H1 (cell line): ENCODE measurements around the gene CGN. TPM values are rescaled to one million over a fixed set of nuclear protein-coding genes. Genes with fewer than 3 reads are reported as not detected.

ENCODE experiments used
- CTCF ChIA-PET: fragments of 300-600 bp; sonication (Branson Sonifier 250); formaldehyde crosslinking; loops from one replicate; lab custom pipeline; 2021; ENCODE audit not compliant: partially characterized antibody; lab: Charles Lee
- POLR2A ChIA-PET: fragments of 300-600 bp; sonication (Branson Sonifier 250); formaldehyde crosslinking; loops from one replicate; lab custom pipeline; 2021; ENCODE audit warnings: inconsistent platforms; ENCODE audit not compliant: partially characterized antibody; lab: Charles Lee
- DNase-seq, 2 experiments: peaks; one replicate each; pipeline versions ENCODE4 v3.0.0 to v3.0.0-alpha.2; 2010 to 2022; ENCODE audit warnings: low spot score in 2 of 2, low read depth in 1 of 2, mixed read lengths in 1 of 2
- FAIRE-seq: peaks from 2 replicates; lab custom pipeline; 2011; peaks lifted over from hg19 to GRCh38; lab: Jason Lieb, UNC
- H2AFZ ChIP-seq: 2 replicates; pipeline ENCODE4 v1.8.1; 2012; ENCODE audit warnings: low read length, inconsistent platforms
- H2AK5ac ChIP-seq: 2 replicates; pipeline ENCODE4 v1.6.1; 2013; ENCODE audit warnings: low read depth, low read length
- H2BK120ac ChIP-seq: replicated peaks from 2 replicates; pipeline ENCODE3; 2013; ENCODE audit warnings: low read depth, low read length, inconsistent platforms
- H2BK12ac ChIP-seq: 2 replicates; pipeline ENCODE4 v1.6.1; 2013; ENCODE audit warnings: low read depth, low read length
- H2BK15ac ChIP-seq: 2 replicates; pipeline ENCODE4 v1.6.1; 2013; ENCODE audit warnings: low read length
- H2BK20ac ChIP-seq: 2 replicates; pipeline ENCODE4 v1.6.1; 2013; ENCODE audit warnings: low read length
- H2BK5ac ChIP-seq: 2 replicates; pipeline ENCODE4 v1.6.1; 2013; ENCODE audit warnings: low read depth, low read length
- H3K14ac ChIP-seq: 2 replicates; pipeline ENCODE4 v1.6.1; 2013; ENCODE audit warnings: inconsistent platforms; ENCODE audit not compliant: insufficient read length
- H3K18ac ChIP-seq: 2 replicates; pipeline ENCODE4 v1.6.1; 2013; ENCODE audit warnings: low read length; ENCODE audit errors: extremely low read depth
- H3K23ac ChIP-seq: 2 replicates; pipeline ENCODE4 v1.6.1; 2013; ENCODE audit warnings: inconsistent platforms; ENCODE audit not compliant: insufficient read length
- H3K23me2 ChIP-seq: 2 replicates; pipeline ENCODE4 v1.6.1; 2013; ENCODE audit warnings: low read depth, low read length
- H3K27ac ChIP-seq: 2 replicates; pipeline ENCODE4 v1.6.1; 2011; ENCODE audit warnings: low read depth, low read length, inconsistent platforms
- H3K27me3 ChIP-seq, 4 experiments: replicated peaks in 1 of 4; 1 replicate in 1 of 4; 2 replicates in 3 of 4; pipeline versions ENCODE4 v1.6.1 to v1.8.1; 2011 to 2013; ENCODE audit warnings: low read length in 3 of 4, mild to moderate bottlenecking in 3 of 4, inconsistent platforms in 2 of 4, mixed read lengths in 2 of 4, moderate library complexity in 1 of 4; ENCODE audit not compliant: control insufficient read depth in 3 of 4, insufficient read depth in 3 of 4; ENCODE audit errors: extremely low read depth in 1 of 4
- H3K36me3 ChIP-seq, 4 experiments: 2 replicates each; pipeline versions ENCODE4 v1.6.1 to v1.8.1; 2011 to 2013; ENCODE audit warnings: mild to moderate bottlenecking in 4 of 4, low read length in 3 of 4, moderate library complexity in 2 of 4, control low read depth in 1 of 4, inconsistent platforms in 1 of 4; ENCODE audit not compliant: insufficient read depth in 4 of 4, control insufficient read depth in 2 of 4
- H3K4ac ChIP-seq: replicated peaks from 2 replicates; pipeline ENCODE3; 2013; ENCODE audit warnings: low read length, low read depth, mixed read lengths, inconsistent platforms; ENCODE audit not compliant: insufficient read length
- H3K4me1 ChIP-seq, 4 experiments: replicated peaks in 1 of 4; 1 replicate in 1 of 4; 2 replicates in 3 of 4; pipeline versions ENCODE4 v1.6.1 to v1.8.1; 2011 to 2013; ENCODE audit warnings: low read length in 3 of 4, inconsistent platforms in 2 of 4, mixed read lengths in 1 of 4; ENCODE audit not compliant: insufficient read depth in 4 of 4, control insufficient read depth in 3 of 4
- H3K4me2 ChIP-seq, 2 experiments: 2 replicates each; pipeline versions ENCODE4 v1.6.1 to v1.8.1; 2011 to 2013; ENCODE audit warnings: low read depth in 2 of 2, low read length in 2 of 2, control low read depth in 1 of 2, inconsistent platforms in 1 of 2, mild to moderate bottlenecking in 1 of 2; ENCODE audit not compliant: insufficient read depth in 1 of 2
- H3K4me3 ChIP-seq, 4 experiments: fragments of 200-600, 300-600 bp in 1 of 4; sonication (generic), shearing (Covaris generic), sonication (Bioruptor Twin) in 1 of 4; 2 replicates each; pipeline versions ENCODE4 v1.5.1 to v1.8.1; 2011 to 2016; ENCODE audit warnings: low read length in 4 of 4, low read depth in 3 of 4, control low read depth in 2 of 4, inconsistent platforms in 2 of 4, mild to moderate bottlenecking in 2 of 4, mixed read lengths in 1 of 4, moderate library complexity in 1 of 4; ENCODE audit not compliant: insufficient read depth in 2 of 4; ENCODE audit errors: extremely low read depth in 1 of 4
- H3K56ac ChIP-seq: replicated peaks from 2 replicates; pipeline ENCODE3; 2013; ENCODE audit warnings: low read depth, mild to moderate bottlenecking, mixed read lengths, low read length, inconsistent platforms; ENCODE audit not compliant: insufficient read length
- H3K79me1 ChIP-seq: 2 replicates; pipeline ENCODE4 v1.6.1; 2013; ENCODE audit warnings: low read depth, low read length, control low read depth
- H3K79me2 ChIP-seq, 2 experiments: 2 replicates each; pipeline versions ENCODE4 v1.6.1 to v1.8.1; 2012 to 2013; ENCODE audit warnings: low read length in 2 of 2, mild to moderate bottlenecking in 2 of 2, inconsistent platforms in 1 of 2; ENCODE audit not compliant: insufficient read depth in 2 of 2, control insufficient read depth in 1 of 2
- H3K9ac ChIP-seq, 4 experiments: replicated peaks in 1 of 4; 1 replicate in 1 of 4; 2 replicates in 3 of 4; pipeline versions ENCODE4 v1.6.1 to v1.8.1; 2011 to 2013; ENCODE audit warnings: low read depth in 3 of 4, low read length in 3 of 4, control low read depth in 2 of 4, mild to moderate bottlenecking in 2 of 4, moderate library complexity in 2 of 4, inconsistent platforms in 1 of 4; ENCODE audit errors: extremely low read depth in 1 of 4
- H3K9me3 ChIP-seq, 2 experiments: 2 replicates each; pipeline versions ENCODE4 v1.6.1 to v1.8.1; 2012 to 2013; ENCODE audit warnings: mild to moderate bottlenecking in 2 of 2, moderate library complexity in 2 of 2, control low read depth in 1 of 2, inconsistent platforms in 1 of 2, low read depth in 1 of 2, low read length in 1 of 2, mixed read lengths in 1 of 2; ENCODE audit not compliant: insufficient read depth in 2 of 2
- H4K20me1 ChIP-seq, 2 experiments: replicated peaks in 1 of 2; 2 replicates each; pipeline versions ENCODE3 to v1.8.1; 2011 to 2013; ENCODE audit warnings: inconsistent platforms in 2 of 2, low read length in 2 of 2, mild to moderate bottlenecking in 1 of 2; ENCODE audit not compliant: insufficient read depth in 2 of 2, control insufficient read depth in 1 of 2
- H4K5ac ChIP-seq: 2 replicates; pipeline ENCODE4 v1.6.1; 2013; ENCODE audit warnings: low read length, low read depth, mixed read lengths, inconsistent platforms; ENCODE audit not compliant: insufficient read length
- H4K8ac ChIP-seq: 2 replicates; pipeline ENCODE4 v1.8.0; 2013; ENCODE audit warnings: mild to moderate bottlenecking, moderate library complexity, low read length, inconsistent platforms; ENCODE audit not compliant: insufficient read depth; ENCODE audit errors: extremely low read depth
- H4K91ac ChIP-seq: replicated peaks from 2 replicates; pipeline ENCODE3; 2013; ENCODE audit warnings: low read length, mixed read lengths, inconsistent platforms; ENCODE audit not compliant: insufficient read length
- BRCA1 ChIP-seq: IDR thresholded peaks from 2 replicates; pipeline ENCODE4 v1.6.1; 2012; ENCODE audit warnings: low read depth, low read length, improper control_type of control experiment
- EP300 ChIP-seq, 2 experiments: IDR thresholded peaks; 1 replicate in 1 of 2; 2 replicates in 1 of 2; pipeline ENCODE4 v1.6.1; 2011 to 2012; ENCODE audit warnings: low read depth in 2 of 2, low read length in 2 of 2, mild to moderate bottlenecking in 2 of 2, borderline replicate concordance in 1 of 2, inconsistent platforms in 1 of 2, moderate library complexity in 1 of 2
- KDM1A ChIP-seq: fragments of 200-600, 300-600 bp; sonication (generic); IDR thresholded peaks from 2 replicates; pipeline ENCODE4 v1.7.1; 2016; ENCODE audit warnings: mild to moderate bottlenecking, low read length, borderline replicate concordance
- RXRA ChIP-seq: IDR thresholded peaks from 2 replicates; pipeline ENCODE4 v1.6.1; 2011; ENCODE audit warnings: low read depth, mild to moderate bottlenecking, low read length, moderate library complexity; ENCODE audit not compliant: insufficient read depth
- SP4 ChIP-seq: IDR thresholded peaks from 2 replicates; pipeline ENCODE4 v1.6.1; 2012; ENCODE audit warnings: low read length, inconsistent platforms
- WGBS, 2 experiments: shearing (Covaris generic) in 1 of 2; methylation state at CpG; one replicate each; pipeline versions ENCODE4 v1.1.6 to v1.1.7; 2013 to 2015; ENCODE audit warnings: low lambda C conversion rate in 2 of 2, mixed read lengths in 2 of 2, inconsistent platforms in 1 of 2, low coverage in 1 of 2, missing lambda C conversion rate in 1 of 2; ENCODE audit not compliant: insufficient replicate concordance in 2 of 2, insufficient coverage in 1 of 2, insufficient read length in 1 of 2; ENCODE audit errors: extremely low coverage in 1 of 2, missing lambda C conversion rate in 1 of 2; 5-methylcytosine and 5-hydroxymethylcytosine counted together
- polyA plus RNA-seq, 7 experiments: library from polyadenylated mRNA; depleted of rRNA in 3 of 7; stranded (reverse) in 5 of 7; unstranded in 2 of 7; fragments of >200 nt in 5 of 7; fragments of 200-250 nt in 2 of 7; gene quantifications; 1 replicate in 5 of 7; 2 replicates in 1 of 7; 4 replicates in 1 of 7; pipeline versions ENCODE4 v1.2.1 to v1.2.3, GENCODE V29; 2011 to 2013; ENCODE audit warnings: missing spikeins in 2 of 7, mixed read lengths in 2 of 7
- total RNA-seq: library from RNA; stranded (reverse); fragmentation: NEBNext Ultra II Directional; extraction: Animal tissue kit (Norgen Biotek cat#: 25700); gene quantifications from 2 replicates; pipeline ENCODE4 v1.2.1, GENCODE V29; 2021

CGN gene
- total and polyA plus RNA-seq, 2 of the 8 experiments (the other 6 are each of a cell fraction or from before 2014, with no cell fraction given) = 15.9 to 52.7 TPM

DNA sequence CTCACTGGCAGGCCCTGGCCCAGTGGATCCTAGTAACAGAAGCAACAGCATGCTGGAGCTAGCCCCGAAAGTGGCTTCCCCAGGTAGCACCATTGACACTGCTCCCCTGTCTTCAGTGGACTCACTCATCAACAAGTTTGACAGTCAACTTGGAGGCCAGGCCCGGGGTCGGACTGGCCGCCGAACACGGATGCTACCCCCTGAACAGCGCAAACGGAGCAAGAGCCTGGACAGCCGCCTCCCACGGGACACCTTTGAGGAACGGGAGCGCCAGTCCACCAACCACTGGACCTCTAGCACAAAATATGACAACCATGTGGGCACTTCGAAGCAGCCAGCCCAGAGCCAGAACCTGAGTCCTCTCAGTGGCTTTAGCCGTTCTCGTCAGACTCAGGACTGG is 7.7 kb downstream of the CGN start:
- Histone ChIP-seq H3K79me2 (peaks cover 0 to 36% of the 10 kb centered on the region in 2 experiments; a peak in 2 of 4 replicates), H3K23ac (no peak overlapping the region), H3K9ac (no peak overlapping the region), H2BK15ac (no peak overlapping the region), H4K20me1 (peaks cover 0 to 4% of the 10 kb centered on the region in 2 experiments), H3K14ac (no peak overlapping the region), H3K9me3 (no peaks in the 10 kb centered on the region), H3K79me1 (peaks cover 9% of the 10 kb centered on the region; the same call in 1 of the 2 replicates), H3K4me2 (no peak overlapping the region), H3K23me2 (no peaks in the 10 kb centered on the region; the same call in 1 of the 2 replicates), H2AK5ac (no peak overlapping the region), H2AFZ (no peak overlapping the region), H3K27ac (no peak overlapping the region), H3K36me3 (peaks cover 13 to 33% (median 30%) of the 10 kb centered on the region in 4 experiments), H2BK12ac (no peak overlapping the region), H3K4ac (no peak overlapping the region), H4K5ac (no peak overlapping the region), H3K4me1 (peaks cover 7 to 16% (median 10%) of the 10 kb centered on the region in 4 experiments), H3K4me3 (no peak overlapping the region), H4K8ac (no peak overlapping the region), H2BK5ac (no peak overlapping the region), H2BK20ac (no peak overlapping the region), H3K56ac (no peak overlapping the region), H4K91ac (no peak overlapping the region), H3K18ac (no peak overlapping the region), H3K27me3 (0 out of 7 replicates have a peak, but pooled peaks cover 0 to 3% (median 0%) of the 10 kb centered on the region in 4 experiments), H2BK120ac (no peak overlapping the region)
- CTCF ChIA-PET = interaction anchor here (1.6 to 6.1 kb wide), 2 partner anchors 15 to 75 kb away, joined by 5 to 54 read pairs; no protein-coding TSS in a partner anchor
- WGBS, 2 experiments = 92% methylated on average over 13 of the region's 15 CpGs; no CpG with 5 or more reads in 1 of the 2 experiments
- TF ChIP-seq BRCA1 = no peak
- TF ChIP-seq EP300 (IDR thresholded peaks at IDR 0.05; ENCODE audit: borderline replicate concordance in 1 of 2, low read depth in 2 of 2, low read length in 2 of 2) = no peak
- no peak for TF ChIP-seq KDM1A
- no peak for TF ChIP-seq SP4
- TF ChIP-seq RXRA = no peak
- POLR2A ChIA-PET = interaction anchor here (1.1 to 17.1 kb wide), 2 partner anchors 18 to 24 kb away, joined by 3 to 283 read pairs; partner anchors contain the start of gene TUFT1
- FAIRE-seq (no peak), DNase-seq (no peak)
